GM12878 (cell line): ENCODE data around the gene ZNF763. TPM values are rescaled to one million over a fixed set of nuclear protein-coding genes. Genes with fewer than 3 reads are reported as not detected.

ENCODE experiments used
- ATAC-seq: fragments of 200-7000 bp; cut with Tn5 transposase; 3 replicates; pipeline ENCODE4 v1.9.1; 2020; ENCODE audit warnings: mild to moderate bottlenecking, moderate library complexity
- BruUV-seq: library from RNA; stranded (reverse); fragments of 400-500 nt; replicated peaks from 2 replicates; lab custom pipeline; 2021; lab: Mats Ljungman, UMichigan
- CTCF ChIA-PET: fragments of 300-600 bp; sonication (Branson Sonifier 250); formaldehyde crosslinking; extraction: SDS; loops from one replicate; lab custom pipeline; 2021; ENCODE audit warnings: inconsistent platforms; lab: Yijun Ruan, JAX
- POLR2A ChIA-PET: fragments of 350-600 bp; formaldehyde crosslinking; extraction: SDS; loops from one replicate; lab custom pipeline; 2021; ENCODE audit warnings: inconsistent platforms; lab: Charles Lee
- RAD21 ChIA-PET: fragments of 300-600 bp; sonication (Branson Sonifier 250); formaldehyde crosslinking; loops from one replicate; lab custom pipeline; 2023; ENCODE audit warnings: antibody characterized with exemption; ENCODE audit not compliant: unreplicated experiment; lab: Charles Lee
- SMC1A ChIA-PET: fragments of 300-600 bp; sonication (Branson Sonifier 250); formaldehyde crosslinking; loops from one replicate; lab custom pipeline; 2023; ENCODE audit not compliant: unreplicated experiment, uncharacterized antibody; lab: Charles Lee
- DNase-seq: peaks from one replicate; pipeline ENCODE4 v3.0.0-alpha.2; 2011; ENCODE audit warnings: low read depth, low spot score
- FAIRE-seq: peaks from 3 replicates; lab custom pipeline; 2011; peaks lifted over from hg19 to GRCh38; lab: Jason Lieb, UNC
- H2AFZ ChIP-seq: 2 replicates; pipeline ENCODE4 v1.6.0; 2011; ENCODE audit warnings: low read depth, low read length, control low read depth; ENCODE audit not compliant: control insufficient read depth
- H3K27ac ChIP-seq: 2 replicates; pipeline ENCODE4 v1.5.1; 2011; ENCODE audit warnings: control low read depth; ENCODE audit not compliant: control insufficient read depth, insufficient read depth
- H3K27me3 ChIP-seq, 2 experiments: replicated peaks in 1 of 2; 2 replicates each; pipeline versions ENCODE4 v1.6.0 to v1.6.1; 2011; ENCODE audit warnings: low read length in 1 of 2; ENCODE audit not compliant: control insufficient read depth in 2 of 2, insufficient read depth in 2 of 2
- H3K36me3 ChIP-seq, 2 experiments: 2 replicates each; pipeline ENCODE4 v1.5.1; 2011; ENCODE audit warnings: low read length in 1 of 2; ENCODE audit not compliant: control insufficient read depth in 2 of 2, insufficient read depth in 2 of 2
- H3K4me1 ChIP-seq: 2 replicates; pipeline ENCODE4 v1.6.1; 2011; ENCODE audit warnings: mild to moderate bottlenecking, low read length, moderate library complexity, mixed read lengths; ENCODE audit not compliant: control insufficient read depth, insufficient read depth
- H3K4me2 ChIP-seq: 2 replicates; pipeline ENCODE4 v1.6.0; 2011; ENCODE audit warnings: control low read depth; ENCODE audit not compliant: control insufficient read depth, insufficient read depth
- H3K4me3 ChIP-seq: fragments of 200-600 bp; sonication (generic); 2 replicates; pipeline ENCODE4 v1.5.1; 2016
- H3K79me2 ChIP-seq: 2 replicates; pipeline ENCODE4 v1.6.0; 2011; ENCODE audit warnings: low read length; ENCODE audit not compliant: control insufficient read depth, insufficient read depth
- H3K9ac ChIP-seq: 2 replicates; pipeline ENCODE4 v1.8.0; 2011; ENCODE audit warnings: low read length, control low read depth, mixed read lengths; ENCODE audit not compliant: control insufficient read depth, insufficient read depth
- H3K9me3 ChIP-seq: replicated peaks from 3 replicates; pipeline ENCODE4 v1.5.1; 2011; ENCODE audit warnings: mild to moderate bottlenecking, low read length; ENCODE audit not compliant: control insufficient read depth, insufficient read depth
- H4K20me1 ChIP-seq: 2 replicates; pipeline ENCODE4 v1.6.0; 2011; ENCODE audit not compliant: control insufficient read depth, insufficient read depth
- CBFB ChIP-seq: IDR thresholded peaks from 2 replicates; pipeline ENCODE4 v1.6.1; 2016; ENCODE audit warnings: antibody characterized with exemption, low read depth
- CBX5 ChIP-seq: sonication (generic); IDR thresholded peaks from 2 replicates; pipeline ENCODE4 v1.6.1; 2016; ENCODE audit warnings: low read depth, moderate library complexity, mild to moderate bottlenecking, inconsistent platforms
- CHD1 ChIP-seq: IDR thresholded peaks from 2 replicates; pipeline ENCODE4 v1.6.1; 2012; ENCODE audit warnings: low read depth, low read length, improper control_type of control experiment
- CREM ChIP-seq: IDR thresholded peaks from 2 replicates; pipeline ENCODE4 v1.6.1; 2014; ENCODE audit warnings: antibody characterized with exemption, low read depth
- ESRRA ChIP-seq: IDR thresholded peaks from 2 replicates; pipeline ENCODE4 v1.6.1; 2012; ENCODE audit warnings: mild to moderate bottlenecking, low read length, improper control_type of control experiment
- ETV6 ChIP-seq, 2 experiments: fragments of 450-650 bp in 1 of 2; IDR thresholded peaks in 1 of 2; conservative IDR thresholded peaks in 1 of 2; 2 replicates each; pipeline ENCODE4 v1.6.1; 2014; ENCODE audit warnings: antibody characterized with exemption in 1 of 2, borderline replicate concordance in 1 of 2, low read depth in 1 of 2, mild to moderate bottlenecking in 1 of 2, moderate library complexity in 1 of 2
- LARP7 ChIP-seq: fragments of 450-650 bp; IDR thresholded peaks from 2 replicates; pipeline ENCODE4 v1.6.1; 2017; ENCODE audit warnings: mild to moderate bottlenecking
- MEF2A ChIP-seq: IDR thresholded peaks from 2 replicates; pipeline ENCODE4 v1.6.1; 2011; ENCODE audit warnings: low read depth, mild to moderate bottlenecking, low read length, moderate library complexity; ENCODE audit not compliant: insufficient read depth
- MYB ChIP-seq: fragments of 150-350 bp; IDR thresholded peaks from 2 replicates; pipeline ENCODE4 v1.6.1; 2014; ENCODE audit warnings: mild to moderate bottlenecking, low read depth, low read length, borderline replicate concordance
- RAD51 ChIP-seq: fragments of 450-650 bp; IDR thresholded peaks from 2 replicates; pipeline ENCODE4 v1.6.1; 2016; ENCODE audit warnings: moderate library complexity, mild to moderate bottlenecking, inconsistent platforms
- whole genome bisulfite sequencing: methylation state at CpG from one replicate; pipeline ENCODE4 v1.1.6; 2016; ENCODE audit warnings: low lambda C conversion rate; ENCODE audit not compliant: insufficient replicate concordance, insufficient coverage; ENCODE audit errors: missing lambda C conversion rate; 5-methylcytosine and 5-hydroxymethylcytosine counted together
- in situ Hi-C: fragments of 300-500 bp; cut with MboI; formaldehyde crosslinking; loops from 9 replicates; pipeline ENCODE4 v1.14.3; 2018; ENCODE audit warnings: mixed read lengths
- intact Hi-C: fragments of 100-400 bp; cut with micrococcal nuclease; formaldehyde crosslinking; loops from one replicate; pipeline ENCODE4 v1.14.2; 2022; ENCODE audit not compliant: unreplicated experiment
- polyA plus RNA-seq, 11 experiments: library from polyadenylated mRNA; depleted of rRNA in 4 of 11; unstranded in 6 of 11; stranded (reverse) in 5 of 11; fragments of >200 nt; fragmentation: Nextera tagmentation in 4 of 11; fragmentation: Illumina TruSeq in 1 of 11; extraction: Ambion mirVana in 4 of 11; extraction: Trizol in 1 of 11; gene quantifications; 1 replicate in 1 of 11; 2 replicates in 10 of 11; pipeline versions ENCODE4 v1.2.1 to v1.2.3, GENCODE V29; 2011 to 2016; ENCODE audit warnings: inconsistent platforms in 2 of 11, missing spikeins in 2 of 11, low read depth in 1 of 11
- total RNA-seq, 4 experiments: library from RNA; depleted of rRNA in 3 of 4; stranded (reverse); fragments of >200 nt in 3 of 4; fragmentation: Illumina TruSeq in 1 of 4; extraction: Trizol in 1 of 4; gene quantifications; 2 replicates each; pipeline versions ENCODE4 v1.2.1 to v1.2.3, GENCODE V29; 2013 to 2021
- TF ChIP-seq, protein P1 (sequence below): fragments of 450-650 bp; formaldehyde crosslinking; IDR thresholded peaks from 2 replicates; pipeline ENCODE4 v1.5.0; 2022; ENCODE audit warnings: mild to moderate bottlenecking, missing genetic modification characterization
- TF ChIP-seq, protein P2 (sequence below): fragments of 450-650 bp; IDR thresholded peaks from 2 replicates; pipeline ENCODE4 v1.6.1; 2016; ENCODE audit warnings: mild to moderate bottlenecking

Gene ZNF763
- total and polyA plus RNA-seq, 10 of the 15 experiments (the other 5 are each of a cell fraction or from before 2014, with no cell fraction given): 0.62 to 1.8 (median 1.1) TPM

DNA sequence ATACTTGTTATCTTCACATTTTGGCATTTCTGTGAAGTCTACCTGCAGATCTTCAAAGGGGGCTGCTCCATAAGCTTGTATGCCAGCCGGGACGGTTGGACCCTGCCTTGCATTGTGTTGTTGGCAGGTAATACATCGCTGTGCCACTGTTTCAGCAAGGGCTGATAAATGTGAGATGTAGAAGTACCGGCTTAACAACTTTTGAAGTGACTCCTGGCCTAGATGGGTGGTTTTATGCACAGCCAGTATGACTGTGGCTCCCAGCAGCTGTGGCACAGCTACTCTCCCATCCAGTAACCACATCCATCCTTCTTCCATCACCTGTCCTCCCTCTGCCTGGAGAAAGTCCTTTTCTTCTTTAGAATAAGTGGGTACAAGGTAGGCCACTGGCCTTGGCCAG lies 20.2 kb upstream of the ZNF763 start:
- H3K27me3 ChIP-seq: no peaks in the 10 kb centered on the region
- DNase-seq (no peak), ATAC-seq (no peak), FAIRE-seq (no peak)
- H3K9me3 ChIP-seq: peaks cover 79% of the 10 kb centered on the region
- no TSS peak for BruUV-seq
- H2AFZ ChIP-seq: no peak overlapping the region
- H3K4me2 ChIP-seq: no peak overlapping the region
- intact Hi-C loops: no loop called here
- peaks cover 11 to 26% of the 10 kb centered on the region in 2 experiments for H3K36me3 ChIP-seq
- H3K4me1 ChIP-seq: no peaks in the 10 kb centered on the region
- no peak overlapping the region for H3K9ac ChIP-seq
- H3K27ac ChIP-seq: no peak overlapping the region
- ChIA-PET POLR2A (no interaction called here), SMC1A (no interaction called here), RAD21 (no interaction called here), CTCF (interaction anchor here (1.2 to 1.4 kb wide), 2 partner anchors 19 to 55 kb away, joined by 3 to 4 read pairs; no protein-coding TSS in a partner anchor)
- peaks cover 2% of the 10 kb centered on the region for H3K79me2 ChIP-seq
- in situ Hi-C loops: no loop called here
- H4K20me1 ChIP-seq: no peaks in the 10 kb centered on the region
- TF ChIP-seq LARP7: no peak
- no peak for TF ChIP-seq ETV6 (conservative IDR thresholded peaks at IDR 0.05 in 1 of 2, IDR thresholded peaks at IDR 0.05 in 1 of 2; ENCODE audit: borderline replicate concordance in 1 of 2, low read depth in 1 of 2)
- TF ChIP-seq RAD51: no peak
- TF ChIP-seq MEF2A: no peak
- TF ChIP-seq MYB: no peak
- TF ChIP-seq, protein P1, sequence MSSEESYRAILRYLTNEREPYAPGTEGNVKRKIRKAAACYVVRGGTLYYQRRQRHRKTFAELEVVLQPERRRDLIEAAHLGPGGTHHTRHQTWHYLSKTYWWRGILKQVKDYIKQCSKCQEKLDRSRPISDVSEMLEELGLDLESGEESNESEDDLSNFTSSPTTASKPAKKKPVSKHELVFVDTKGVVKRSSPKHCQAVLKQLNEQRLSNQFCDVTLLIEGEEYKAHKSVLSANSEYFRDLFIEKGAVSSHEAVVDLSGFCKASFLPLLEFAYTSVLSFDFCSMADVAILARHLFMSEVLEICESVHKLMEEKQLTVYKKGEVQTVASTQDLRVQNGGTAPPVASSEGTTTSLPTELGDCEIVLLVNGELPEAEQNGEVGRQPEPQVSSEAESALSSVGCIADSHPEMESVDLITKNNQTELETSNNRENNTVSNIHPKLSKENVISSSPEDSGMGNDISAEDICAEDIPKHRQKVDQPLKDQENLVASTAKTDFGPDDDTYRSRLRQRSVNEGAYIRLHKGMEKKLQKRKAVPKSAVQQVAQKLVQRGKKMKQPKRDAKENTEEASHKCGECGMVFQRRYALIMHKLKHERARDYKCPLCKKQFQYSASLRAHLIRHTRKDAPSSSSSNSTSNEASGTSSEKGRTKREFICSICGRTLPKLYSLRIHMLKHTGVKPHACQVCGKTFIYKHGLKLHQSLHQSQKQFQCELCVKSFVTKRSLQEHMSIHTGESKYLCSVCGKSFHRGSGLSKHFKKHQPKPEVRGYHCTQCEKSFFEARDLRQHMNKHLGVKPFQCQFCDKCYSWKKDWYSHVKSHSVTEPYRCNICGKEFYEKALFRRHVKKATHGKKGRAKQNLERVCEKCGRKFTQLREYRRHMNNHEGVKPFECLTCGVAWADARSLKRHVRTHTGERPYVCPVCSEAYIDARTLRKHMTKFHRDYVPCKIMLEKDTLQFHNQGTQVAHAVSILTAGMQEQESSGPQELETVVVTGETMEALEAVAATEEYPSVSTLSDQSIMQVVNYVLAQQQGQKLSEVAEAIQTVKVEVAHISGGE (CRISPR knock-in tag): no peak
- TF ChIP-seq ESRRA: no peak
- TF ChIP-seq CHD1: no peak
- TF ChIP-seq, protein P2, sequence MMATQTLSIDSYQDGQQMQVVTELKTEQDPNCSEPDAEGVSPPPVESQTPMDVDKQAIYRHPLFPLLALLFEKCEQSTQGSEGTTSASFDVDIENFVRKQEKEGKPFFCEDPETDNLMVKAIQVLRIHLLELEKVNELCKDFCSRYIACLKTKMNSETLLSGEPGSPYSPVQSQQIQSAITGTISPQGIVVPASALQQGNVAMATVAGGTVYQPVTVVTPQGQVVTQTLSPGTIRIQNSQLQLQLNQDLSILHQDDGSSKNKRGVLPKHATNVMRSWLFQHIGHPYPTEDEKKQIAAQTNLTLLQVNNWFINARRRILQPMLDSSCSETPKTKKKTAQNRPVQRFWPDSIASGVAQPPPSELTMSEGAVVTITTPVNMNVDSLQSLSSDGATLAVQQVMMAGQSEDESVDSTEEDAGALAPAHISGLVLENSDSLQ: no peak
- no peak for TF ChIP-seq CBX5
- no peak for TF ChIP-seq CBFB
- no peak for TF ChIP-seq CREM
- WGBS: 99% methylated on average over 4 of the region's 4 CpGs
- H3K4me3 ChIP-seq: no peak overlapping the region
